ENCODE measurements around the gene THEM4. TPM values are rescaled to one million over a fixed set of nuclear protein-coding genes. Genes with fewer than 3 reads are reported as not detected.
"Not testable (repeated sequence)": the region's sequence is repeated elsewhere in the genome, so short reads cannot be mapped to it uniquely, and the experiment has no call there.

THEM4 gene
- total RNA-seq, 2 experiments from 2014 or later, result 33.5 to 34.0 TPM

DNA sequence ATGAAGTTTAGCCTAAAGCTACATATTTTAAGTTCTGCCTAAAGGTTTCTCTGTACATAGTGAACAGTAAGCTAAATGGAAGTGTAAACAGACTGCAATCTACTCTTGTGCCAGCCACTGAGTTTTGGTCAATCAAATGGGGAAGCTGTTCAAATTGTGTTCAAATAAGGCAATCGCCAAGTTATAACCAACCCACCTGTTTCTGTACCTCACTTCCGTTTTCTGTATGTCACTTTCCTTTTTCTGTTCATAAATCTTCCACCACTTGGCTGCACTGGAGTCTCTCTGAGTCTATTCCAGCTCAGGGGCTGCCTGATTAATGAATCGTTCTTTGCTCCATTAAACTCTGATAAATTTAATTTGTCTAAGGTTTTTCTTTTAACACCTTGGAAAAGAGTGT, 10.8 kb upstream of the THEM4 start:
- no peak overlapping the region for H3K27ac Mint-ChIP-seq
- ChIA-PET POLR2A (no interaction called here), CTCF (interaction anchor here (1.1 to 2.0 kb wide), 3 partner anchors 16 to 64 kb away, joined by 3 to 6 read pairs (median 6); no protein-coding TSS in a partner anchor)
- peaks cover 7% of the 10 kb centered on the region for H3K27me3 Mint-ChIP-seq
- no peaks in the 10 kb centered on the region for H3K36me3 Mint-ChIP-seq (ENCODE audit: low read depth)
- peaks cover 24% of the 10 kb centered on the region for H3K4me1 Mint-ChIP-seq
- H3K4me3 Mint-ChIP-seq, result no peak overlapping the region
- DNase-seq, result no peak
- H3K9me3 Mint-ChIP-seq, result no peaks in the 10 kb centered on the region

DNA sequence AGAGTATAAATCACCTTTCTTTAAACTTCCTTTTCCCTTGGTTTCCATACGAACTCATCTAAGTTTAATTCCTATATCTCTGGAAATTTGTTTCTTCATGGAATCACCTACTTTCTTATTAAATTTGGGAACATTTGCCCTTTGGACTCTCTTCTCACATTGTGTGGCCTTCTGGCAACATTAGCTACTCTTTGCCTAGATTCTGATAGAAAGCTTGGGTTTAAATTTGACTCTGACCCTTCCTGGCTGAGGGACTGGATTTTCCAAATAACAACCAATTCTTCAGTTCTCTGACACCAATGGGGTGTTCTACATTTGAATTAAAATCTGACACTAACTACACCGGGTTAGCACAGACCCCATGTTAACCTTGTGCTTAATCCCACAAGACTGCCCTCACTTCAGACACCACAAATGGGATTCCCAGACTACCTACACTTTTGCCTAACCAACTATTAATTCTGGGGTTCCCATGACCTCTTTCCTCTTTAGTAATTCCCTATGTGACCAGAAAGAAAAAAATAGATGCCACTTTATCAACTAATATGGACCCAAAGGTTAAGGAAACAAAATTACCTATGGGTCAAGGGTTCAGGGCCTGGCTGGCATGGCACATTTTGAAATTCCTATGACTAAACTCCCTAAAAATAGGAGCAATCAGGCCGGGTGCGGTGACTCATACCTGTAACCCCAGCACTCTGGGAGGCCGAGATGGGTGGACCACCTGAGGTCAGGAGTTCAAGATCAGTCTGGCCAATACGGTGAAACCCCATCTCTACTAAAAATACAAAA, 9.7 kb upstream of the THEM4 start:
- H3K27me3 Mint-ChIP-seq, result peaks cover 7% of the 10 kb centered on the region
- no peak overlapping the region for H3K4me3 Mint-ChIP-seq
- DNase-seq, result no peak
- POLR2A ChIA-PET, result no interaction called here
- H3K9me3 Mint-ChIP-seq, result no peaks in the 10 kb centered on the region
- H3K4me1 Mint-ChIP-seq, result peaks cover 16% of the 10 kb centered on the region
- CTCF ChIA-PET, result interaction anchor here (0.6 to 2.0 kb wide), 3 partner anchors 17 to 22 kb away, joined by 3 to 6 read pairs (median 6); no protein-coding TSS in a partner anchor
- no peak overlapping the region for H3K27ac Mint-ChIP-seq
- H3K36me3 Mint-ChIP-seq (ENCODE audit: low read depth), result no peaks in the 10 kb centered on the region

DNA sequence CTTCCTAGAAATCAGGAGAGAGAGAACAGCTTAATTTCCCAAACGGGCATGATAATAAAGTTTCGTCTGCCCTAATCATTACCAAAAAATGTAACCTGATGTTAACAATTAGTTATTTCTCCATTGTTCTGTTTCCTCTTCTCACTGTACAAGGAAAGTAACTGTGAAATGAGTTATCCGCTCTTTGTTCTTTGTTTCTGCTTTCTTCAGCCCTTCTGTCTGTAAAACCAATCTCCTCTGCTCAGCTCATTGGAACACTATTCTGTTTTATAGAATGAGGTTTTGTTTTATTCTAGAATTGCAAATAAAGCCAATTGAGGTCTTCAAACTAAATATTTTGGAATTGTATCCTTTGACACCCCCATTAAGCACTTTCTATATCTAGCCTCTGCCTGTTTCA, 8.8 kb upstream of the THEM4 start:
- DNase-seq, result no peak
- Mint-ChIP-seq H3K4me1 (peaks cover 11% of the 10 kb centered on the region), H3K27me3 (peaks cover 9% of the 10 kb centered on the region), H3K4me3 (no peak overlapping the region), H3K27ac (no peak overlapping the region), H3K36me3 (ENCODE audit: low read depth) (no peaks in the 10 kb centered on the region), H3K9me3 (no peaks in the 10 kb centered on the region)
- CTCF ChIA-PET, result interaction anchor here (0.7 to 1.9 kb wide), 4 partner anchors 9 to 24 kb away, joined by 4 to 8 read pairs (median 6); partner anchors contain the start of gene THEM4
- POLR2A ChIA-PET, result no interaction called here

DNA sequence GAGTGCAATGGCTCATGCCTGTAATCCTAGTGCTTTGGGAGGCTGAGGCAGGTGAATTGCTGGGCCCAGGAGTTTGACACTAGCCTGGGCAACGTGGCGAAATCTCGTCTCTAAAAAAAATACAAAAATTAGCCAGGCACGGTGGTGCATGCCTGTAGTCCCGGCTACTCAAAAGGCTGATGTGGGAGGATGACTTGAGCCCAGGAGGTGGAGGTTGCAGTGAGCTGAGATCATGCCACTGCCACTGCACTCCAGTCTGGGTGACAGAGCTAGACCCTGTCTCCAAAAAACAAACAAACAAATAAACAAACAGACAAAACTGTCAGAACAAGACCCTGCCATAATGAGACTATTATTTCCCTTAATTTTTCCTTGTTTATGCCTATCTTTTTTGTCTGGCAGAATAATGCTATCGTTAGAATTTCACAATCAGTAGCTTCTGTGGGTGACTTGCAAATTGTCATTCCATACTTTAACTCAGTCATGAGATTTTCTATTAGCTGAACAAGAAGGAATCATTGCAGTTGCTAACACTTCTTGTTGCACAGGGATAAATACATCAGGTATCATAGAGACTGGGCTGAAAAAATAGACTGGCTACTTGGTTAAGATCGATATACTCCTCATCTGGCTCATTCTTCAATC, 7.5 kb upstream of the THEM4 start:
- H3K36me3 Mint-ChIP-seq (ENCODE audit: low read depth), result no peaks in the 10 kb centered on the region
- no peak for DNase-seq
- H3K4me1 Mint-ChIP-seq, result peaks cover 11% of the 10 kb centered on the region
- peaks cover 9% of the 10 kb centered on the region for H3K27me3 Mint-ChIP-seq
- no peak overlapping the region for H3K4me3 Mint-ChIP-seq
- CTCF ChIA-PET, result interaction anchor here (0.6 to 1.9 kb wide), 4 partner anchors 8 to 66 kb away, joined by 3 to 8 read pairs (median 6); partner anchors contain the start of gene THEM4
- H3K27ac Mint-ChIP-seq, result no peak overlapping the region
- POLR2A ChIA-PET, result no interaction called here
- no peaks in the 10 kb centered on the region for H3K9me3 Mint-ChIP-seq

GRCh38 chr1:151915061-151915686, 5.9 kb upstream of the THEM4 start:
- H3K27ac Mint-ChIP-seq, result no peak overlapping the region
- ChIA-PET CTCF (interaction anchor here (0.6 kb wide), 1 partner anchor 11 kb away, joined by 3 read pairs; no protein-coding TSS in a partner anchor), POLR2A (interaction anchor here (0.6 kb wide), 1 partner anchor 9 kb away, joined by 3 read pairs; no protein-coding TSS in a partner anchor)
- no peaks in the 10 kb centered on the region for H3K36me3 Mint-ChIP-seq (ENCODE audit: low read depth)
- H3K27me3 Mint-ChIP-seq, result peaks cover 12% of the 10 kb centered on the region
- H3K4me1 Mint-ChIP-seq, result peaks cover 5% of the 10 kb centered on the region
- no peak for DNase-seq
- no peak overlapping the region for H3K4me3 Mint-ChIP-seq
- no peaks in the 10 kb centered on the region for H3K9me3 Mint-ChIP-seq

DNA sequence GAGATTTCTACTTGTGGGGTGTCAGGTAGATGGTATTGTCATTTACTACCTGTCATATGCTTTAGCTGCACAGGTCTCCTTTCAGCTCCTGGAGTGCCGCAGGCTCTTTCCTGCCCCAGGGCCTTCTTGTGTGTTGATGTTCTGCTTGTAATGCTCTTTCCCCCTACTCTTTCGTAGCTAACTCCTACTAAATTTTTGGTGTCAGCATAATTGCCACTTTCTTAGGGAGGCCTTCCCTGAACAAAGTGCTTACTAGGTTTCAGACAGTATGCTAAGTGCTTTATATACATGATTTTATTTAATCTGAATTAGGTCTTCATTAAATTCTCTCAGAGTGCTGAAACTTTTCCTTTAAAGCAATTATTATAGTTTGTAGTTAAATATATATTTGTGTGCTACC, 4.8 kb upstream of the THEM4 start:
- H3K27ac Mint-ChIP-seq, result no peak overlapping the region
- no peaks in the 10 kb centered on the region for H3K36me3 Mint-ChIP-seq (ENCODE audit: low read depth)
- POLR2A ChIA-PET, result no interaction called here
- H3K9me3 Mint-ChIP-seq, result no peaks in the 10 kb centered on the region
- peaks cover 4% of the 10 kb centered on the region for H3K4me1 Mint-ChIP-seq
- CTCF ChIA-PET, result interaction anchor here (0.6 kb wide), 1 partner anchor 69 kb away, joined by 3 read pairs; no protein-coding TSS in a partner anchor
- H3K4me3 Mint-ChIP-seq, result no peak overlapping the region
- DNase-seq, result no peak
- peaks cover 12% of the 10 kb centered on the region for H3K27me3 Mint-ChIP-seq

DNA sequence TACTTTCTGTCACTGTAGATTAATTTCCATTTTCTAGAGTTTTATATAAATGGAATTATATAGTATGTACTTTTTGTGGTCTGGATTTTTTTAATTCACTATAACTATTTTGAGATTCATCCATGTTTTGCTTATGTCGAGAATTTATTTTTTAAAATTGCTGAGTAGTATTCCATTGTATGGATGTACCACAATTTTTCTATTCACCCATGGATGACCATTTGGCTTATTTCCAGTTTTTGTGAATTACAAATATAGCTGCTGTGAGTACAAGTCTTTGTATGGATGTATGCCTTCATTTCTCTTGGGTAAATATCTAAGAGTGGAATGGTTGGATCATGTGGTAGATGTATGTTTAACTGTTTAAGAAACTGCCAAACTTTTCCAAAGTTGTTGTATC, 3.7 kb upstream of the THEM4 start:
- Mint-ChIP-seq H3K4me3 (no peak overlapping the region), H3K4me1 (peaks cover 12% of the 10 kb centered on the region), H3K27ac (no peak overlapping the region), H3K36me3 (ENCODE audit: low read depth) (peaks cover 8% of the 10 kb centered on the region), H3K9me3 (peaks cover 5% of the 10 kb centered on the region), H3K27me3 (peaks cover 12% of the 10 kb centered on the region)
- no peak for DNase-seq
- CTCF ChIA-PET, result interaction anchor here (0.6 kb wide), 1 partner anchor 27 kb away, joined by 3 read pairs; no protein-coding TSS in a partner anchor
- POLR2A ChIA-PET, result no interaction called here

DNA sequence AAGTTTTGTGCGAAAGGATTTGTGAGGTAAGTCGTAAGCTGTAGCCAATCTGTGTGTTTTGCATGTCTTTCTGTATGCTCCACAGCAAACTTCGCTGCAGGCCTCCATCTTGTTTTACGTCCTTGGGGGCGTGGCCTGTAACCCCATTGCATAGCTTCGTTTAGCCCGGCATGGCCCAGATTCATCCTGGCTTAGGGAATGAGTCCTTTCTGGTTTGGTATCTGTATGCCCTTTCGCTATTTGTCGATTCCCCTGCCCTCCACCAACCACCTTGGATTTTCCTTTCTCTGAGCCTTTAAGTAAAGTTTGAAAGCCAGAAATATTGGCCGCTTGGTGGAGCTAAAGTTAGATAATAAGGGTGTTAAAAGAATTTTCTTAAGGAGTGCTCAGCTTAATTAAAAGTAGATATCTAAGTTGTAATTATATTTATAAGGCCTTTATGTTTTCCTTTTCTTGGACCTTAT, 1.1 kb downstream of the THEM4 start:
- Mint-ChIP-seq H3K9me3 (peaks cover 31% of the 10 kb centered on the region), H3K4me3 (peak overlapping the region; percentile 88), H3K27ac (peak overlapping the region; percentile 80), H3K27me3 (peaks cover 3% of the 10 kb centered on the region), H3K36me3 (ENCODE audit: low read depth) (peaks cover 50% of the 10 kb centered on the region), H3K4me1 (peaks cover 50% of the 10 kb centered on the region)
- ChIA-PET POLR2A (no interaction called here), CTCF (interaction anchor here (1.1 to 1.9 kb wide), 6 partner anchors 9 to 132 kb away, joined by 3 to 8 read pairs (median 3); no protein-coding TSS in a partner anchor)
- DNase-seq, result no peak

- POLR2A ChIA-PET, result no interaction called here
- Mint-ChIP-seq H3K4me1 (peaks cover 50% of the 10 kb centered on the region), H3K27ac (peak overlapping the region; percentile 80), H3K36me3 (ENCODE audit: low read depth) (peaks cover 54% of the 10 kb centered on the region), H3K9me3 (peaks cover 31% of the 10 kb centered on the region), H3K4me3 (peak overlapping the region; percentile 88), H3K27me3 (peaks cover 3% of the 10 kb centered on the region)
- CTCF ChIA-PET, result interaction anchor here (0.9 to 1.9 kb wide), 5 partner anchors 9 to 60 kb away, joined by 3 to 8 read pairs (median 4); no protein-coding TSS in a partner anchor
- DNase-seq, result peak; percentile 34
These were observed 1.8 kb downstream of the THEM4 start for GRCh38 chr1:151907363-151908139.

DNA sequence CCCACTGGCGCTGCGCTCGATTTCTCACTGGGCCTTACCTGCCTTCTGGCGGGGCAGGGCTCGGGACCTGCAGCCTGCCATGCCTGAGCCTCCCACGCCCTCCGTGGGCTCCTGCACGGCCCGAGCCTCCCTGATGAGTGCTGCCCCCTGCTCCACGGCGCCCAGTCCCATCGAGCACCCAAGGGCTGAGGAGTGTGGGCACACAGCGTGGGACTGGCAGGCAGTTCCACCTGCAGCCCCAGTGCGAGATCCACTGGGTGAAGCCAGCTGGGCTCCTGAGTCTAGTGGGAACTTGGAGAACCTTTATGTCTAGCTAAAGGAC, 3.0 kb downstream of the THEM4 start:
- not testable (repeated sequence) for H3K27me3 Mint-ChIP-seq, H3K4me3 Mint-ChIP-seq, DNase-seq
- ChIA-PET CTCF (interaction anchor here (0.9 to 1.9 kb wide), 2 partner anchors 8 to 24 kb away, joined by 4 to 11 read pairs; no protein-coding TSS in a partner anchor), POLR2A (interaction anchor here (0.7 kb wide), 1 partner anchor 9 kb away, joined by 3 read pairs; no protein-coding TSS in a partner anchor)
- Mint-ChIP-seq H3K27ac (peak overlapping the region; percentile 36), H3K36me3 (ENCODE audit: low read depth) (peaks cover 66% of the 10 kb centered on the region), H3K4me1 (peaks cover 56% of the 10 kb centered on the region), H3K9me3 (peaks cover 40% of the 10 kb centered on the region)

DNA sequence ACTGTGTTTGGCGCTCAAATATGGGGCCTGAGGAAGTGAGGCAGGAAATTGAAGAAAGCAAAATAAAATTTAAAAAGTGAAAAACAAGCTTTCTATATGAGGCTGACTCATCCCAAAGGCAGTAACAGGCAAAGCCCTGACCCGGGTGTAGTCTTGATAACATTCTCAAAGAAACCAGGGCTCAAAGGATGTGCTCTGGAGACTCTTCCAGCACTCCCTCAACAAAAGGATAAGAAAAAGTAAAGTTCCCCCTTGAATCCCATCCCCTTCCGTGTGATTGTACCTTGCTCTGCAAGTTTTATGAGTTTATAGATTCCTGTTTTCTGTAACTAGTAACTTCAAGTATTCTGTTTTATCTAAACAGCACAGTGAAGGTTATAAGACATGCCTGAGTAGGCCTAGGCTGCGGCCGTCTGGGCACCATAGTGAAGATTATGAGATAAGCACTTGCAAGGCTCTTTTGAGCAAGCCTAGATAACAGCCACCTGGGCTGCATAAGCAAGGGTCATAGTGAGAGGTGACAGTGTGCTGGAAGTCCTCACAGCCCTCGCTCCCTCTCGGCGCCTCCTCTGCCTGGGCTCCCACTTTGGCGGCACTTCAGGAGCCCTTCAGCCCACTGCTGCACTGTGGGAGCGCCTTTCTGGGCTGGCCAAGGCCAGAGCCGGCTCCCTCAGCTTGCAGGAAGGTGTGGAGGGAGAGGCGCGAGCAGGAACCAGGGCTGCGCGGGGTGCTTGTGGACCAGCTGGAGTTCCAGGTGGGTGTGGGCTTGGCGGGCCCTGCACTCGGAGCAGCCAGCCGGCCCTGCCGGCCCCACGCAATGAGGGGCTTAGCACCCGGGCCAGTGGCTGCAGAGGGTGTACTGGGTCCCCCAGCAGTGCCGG, 3.6 kb downstream of the THEM4 start:
- peaks cover 43% of the 10 kb centered on the region for H3K9me3 Mint-ChIP-seq
- H3K27ac Mint-ChIP-seq, result peak overlapping the region; percentile 95
- CTCF ChIA-PET, result interaction anchor here (0.7 to 1.9 kb wide), 4 partner anchors 24 to 216 kb away, joined by 3 to 11 read pairs (median 3); no protein-coding TSS in a partner anchor
- DNase-seq, result peak; percentile 33
- peaks cover 60% of the 10 kb centered on the region for H3K4me1 Mint-ChIP-seq
- POLR2A ChIA-PET, H3K27me3 Mint-ChIP-seq: not testable (repeated sequence)
- peaks cover 72% of the 10 kb centered on the region for H3K36me3 Mint-ChIP-seq (ENCODE audit: low read depth)
- peak overlapping the region; percentile 59 for H3K4me3 Mint-ChIP-seq

Measured in activated CD4-positive, alpha-beta T cell treated with anti-CD3 and anti-CD28 coated beads, Interleukin-2, amount 10 ng/mL, durations not matched to agents 7 days and 5 days (primary cell).